K562 (cell line): ENCODE results near the gene DMRT2.

ENCODE experiments used
- ATF2 ChIP-seq: sonication (generic); formaldehyde crosslinking; IDR thresholded peaks from 2 replicates; pipeline ENCODE4 v1.8.1; 2022; ENCODE audit warnings: missing genetic modification reagents
- BDP1 ChIP-seq: IDR thresholded peaks from 3 replicates; pipeline ENCODE4 v1.6.1; 2011; ENCODE audit not compliant: insufficient read length, insufficient read depth
- C11orf30 ChIP-seq: fragments of 450-650 bp; IDR thresholded peaks from 2 replicates; pipeline ENCODE4 v1.6.1; 2016; ENCODE audit warnings: low read depth, mild to moderate bottlenecking
- CBFB ChIP-seq: sonication (generic); formaldehyde crosslinking; IDR thresholded peaks from 2 replicates; pipeline ENCODE4 v1.4.0; 2020; ENCODE audit warnings: mild to moderate bottlenecking, missing genetic modification reagents
- CHCHD3 ChIP-seq: fragments of 250-450 bp; sonication (Bioruptor Pico); IDR thresholded peaks from 2 replicates; pipeline ENCODE4 v2.1.2; 2022; ENCODE audit warnings: mild to moderate bottlenecking
- FOXP4 ChIP-seq: sonication (generic); formaldehyde crosslinking; IDR thresholded peaks from 2 replicates; pipeline ENCODE4 v1.8.0; 2022; ENCODE audit warnings: mild to moderate bottlenecking, missing genetic modification reagents, borderline replicate concordance
- MAX ChIP-seq: sonication (generic); formaldehyde crosslinking; IDR thresholded peaks from 2 replicates; pipeline ENCODE4 v1.9.0; 2022; ENCODE audit warnings: mild to moderate bottlenecking, missing genetic modification reagents
- POLR2A ChIP-seq: fragments of 450-650 bp; conservative IDR thresholded peaks from 2 replicates; pipeline ENCODE4 v1.6.1; 2016
- RAD21 ChIP-seq, 2 experiments: fragments of 250-450 bp in 1 of 2; fragments of 450-650 bp in 1 of 2; sonication (Bioruptor Pico) in 1 of 2; formaldehyde crosslinking in 1 of 2; IDR thresholded peaks in 1 of 2; conservative IDR thresholded peaks in 1 of 2; 2 replicates each; pipeline versions ENCODE4 v1.4.0 to v1.8.0; 2020 to 2022; ENCODE audit warnings: mild to moderate bottlenecking in 2 of 2, moderate library complexity in 1 of 2
- RB1 ChIP-seq: fragments of 450-650 bp; IDR thresholded peaks from 2 replicates; pipeline ENCODE4 v1.6.1; 2017; ENCODE audit warnings: low read depth, mild to moderate bottlenecking
- TCF7 ChIP-seq: sonication (generic); IDR thresholded peaks from 2 replicates; pipeline ENCODE4 v1.6.1; 2016; ENCODE audit warnings: antibody characterized with exemption, borderline replicate concordance
- ZBTB33 ChIP-seq: sonication (generic); formaldehyde crosslinking; IDR thresholded peaks from 2 replicates; pipeline ENCODE4 v1.8.1; 2023; ENCODE audit warnings: mild to moderate bottlenecking, missing genetic modification reagents

- no peak for TF ChIP-seq POLR2A
- TF ChIP-seq RB1 = no peak
- no peak for TF ChIP-seq ATF2
- no peak for TF ChIP-seq MAX (CRISPR knock-in tag)
- TF ChIP-seq ZBTB33 (CRISPR knock-in tag) = no peak
- TF ChIP-seq BDP1 = no peak
- no peak for TF ChIP-seq RAD21 (CRISPR knock-in tag; conservative IDR thresholded peaks at IDR 0.05 in 1 of 2, IDR thresholded peaks at IDR 0.05 in 1 of 2)
- TF ChIP-seq TCF7 = no peak
- no peak for TF ChIP-seq CBFB (CRISPR knock-in tag)
- TF ChIP-seq CHCHD3 (CRISPR knock-in tag) = no peak
- TF ChIP-seq FOXP4 (CRISPR knock-in tag) = no peak
- no peak for TF ChIP-seq C11orf30
These were observed at the start of gene DMRT2 for GRCh38 chr9:1050125-1050895.
